MCF 10A (cell line): Measurements from ENCODE around the gene GRAMD2A. TPM values are rescaled to one million over a fixed set of nuclear protein-coding genes. Genes with fewer than 3 reads are reported as not detected.

ENCODE experiments used
- BruUV-seq: library from RNA; stranded (reverse); fragments of 400-500 nt; replicated peaks from 2 replicates; lab custom pipeline; 2021; lab: Mats Ljungman, UMichigan
- CTCF ChIA-PET: fragments of 300-600 bp; sonication (Branson Sonifier 250); formaldehyde crosslinking; extraction: SDS; loops from one replicate; lab custom pipeline; 2021; ENCODE audit warnings: antibody characterized with exemption, inconsistent platforms; lab: Yijun Ruan, JAX
- POLR2A ChIA-PET: fragments of 300-600, 350-650 bp; sonication (Branson Sonifier 250); formaldehyde crosslinking; extraction: SDS; loops from one replicate; lab custom pipeline; 2020; ENCODE audit warnings: antibody characterized with exemption, inconsistent platforms; lab: Yijun Ruan, JAX
- DNase-seq: peaks from one replicate; pipeline ENCODE4 v3.0.0-alpha.2; 2018; ENCODE audit not compliant: unreplicated experiment
- H3K27ac Mint-ChIP-seq: one replicate; pipeline ENCODE4 v1.8.0; 2022; ENCODE audit warnings: mild to moderate bottlenecking, low read depth, mixed read lengths; ENCODE audit not compliant: unreplicated experiment
- H3K27me3 Mint-ChIP-seq: one replicate; pipeline ENCODE4 v1.8.0; 2022; ENCODE audit warnings: mixed read lengths; ENCODE audit not compliant: insufficient read depth, unreplicated experiment
- H3K36me3 Mint-ChIP-seq: one replicate; pipeline ENCODE4 v1.8.0; 2022; ENCODE audit warnings: mild to moderate bottlenecking, moderate library complexity, mixed read lengths; ENCODE audit not compliant: insufficient read depth, unreplicated experiment
- H3K4me1 Mint-ChIP-seq: one replicate; pipeline ENCODE4 v1.8.0; 2022; ENCODE audit warnings: mixed read lengths; ENCODE audit not compliant: insufficient read depth, unreplicated experiment
- H3K4me3 Mint-ChIP-seq: one replicate; pipeline ENCODE4 v1.8.0; 2022; ENCODE audit warnings: mild to moderate bottlenecking, moderate library complexity, mixed read lengths; ENCODE audit not compliant: unreplicated experiment
- H3K9me3 Mint-ChIP-seq: one replicate; pipeline ENCODE4 v1.8.0; 2022; ENCODE audit warnings: mixed read lengths; ENCODE audit not compliant: unreplicated experiment
- CTCF ChIP-seq: fragments of 200-600 bp; IDR thresholded peaks from one replicate; pipeline ENCODE4 v1.8.0; 2022; ENCODE audit warnings: antibody characterized with exemption, mild to moderate bottlenecking; ENCODE audit not compliant: unreplicated experiment
- intact Hi-C: fragments of 100-400 bp; cut with micrococcal nuclease; formaldehyde crosslinking; loops from 2 replicates; pipeline ENCODE4 v1.14.1; 2022
- total RNA-seq: library from RNA; stranded (reverse); gene quantifications from 2 replicates; pipeline ENCODE4 v1.2.3, GENCODE V29; 2022

The GRAMD2A gene
- total RNA-seq, 1 experiment from 2014 or later: 0.93 TPM

GRCh38 chr15:72236381-72237003 lies 38.9 kb upstream of the GRAMD2A start:
- Mint-ChIP-seq H3K4me1 (peaks cover 25% of the 10 kb centered on the region), H3K27me3 (no peaks in the 10 kb centered on the region), H3K9me3 (no peaks in the 10 kb centered on the region), H3K4me3 (peak overlapping the region; percentile 61), H3K27ac (peak overlapping the region; percentile 89), H3K36me3 (peaks cover 3% of the 10 kb centered on the region)
- no peak for TF ChIP-seq CTCF
- no peak for DNase-seq
- intact Hi-C loops: loop anchor here (1.0 kb wide), 1 partner anchor 14 kb away; no protein-coding TSS in a partner anchor
- BruUV-seq: no TSS peak
- ChIA-PET CTCF (interaction anchor here (0.6 to 0.9 kb wide), 3 partner anchors 12 to 38 kb away, joined by 3 to 4 read pairs (median 4); no protein-coding TSS in a partner anchor), POLR2A (interaction anchor here (1.2 to 5.8 kb wide), 7 partner anchors 8 to 38 kb away, joined by 4 to 88 read pairs (median 7); partner anchors contain the start of gene PKM)

GRCh38 chr15:72235298-72235697 lies 37.7 kb upstream of the GRAMD2A start:
- intact Hi-C loops: no loop called here
- CTCF ChIA-PET: interaction anchor here (0.7 to 0.9 kb wide), 2 partner anchors 24 to 28 kb away, joined by 3 to 6 read pairs; no protein-coding TSS in a partner anchor
- TF ChIP-seq CTCF: no peak
- no peaks in the 10 kb centered on the region for H3K27me3 Mint-ChIP-seq
- no peak overlapping the region for H3K27ac Mint-ChIP-seq
- peaks cover 25% of the 10 kb centered on the region for H3K4me1 Mint-ChIP-seq
- H3K4me3 Mint-ChIP-seq: no peak overlapping the region
- no peaks in the 10 kb centered on the region for H3K36me3 Mint-ChIP-seq
- no peaks in the 10 kb centered on the region for H3K9me3 Mint-ChIP-seq
- no peak for DNase-seq
- BruUV-seq: no TSS peak
- POLR2A ChIA-PET: interaction anchor here (0.7 to 6.9 kb wide), 4 partner anchors 9 to 239 kb away, joined by 3 to 146 read pairs (median 3); partner anchors contain the start of gene ARIH1

- CTCF ChIA-PET: interaction anchor here (0.5 to 1.2 kb wide), 2 partner anchors 34 kb away, joined by 3 to 4 read pairs; no protein-coding TSS in a partner anchor
Observed at GRCh38 chr15:72233769-72234168, 36.2 kb upstream of the GRAMD2A start.

More at GRCh38 chr15:72233769-72234168, 36.2 kb upstream of the GRAMD2A start:
- Mint-ChIP-seq H3K4me3 (no peak overlapping the region), H3K27ac (no peak overlapping the region), H3K9me3 (no peaks in the 10 kb centered on the region), H3K4me1 (peaks cover 26% of the 10 kb centered on the region), H3K36me3 (peaks cover 1% of the 10 kb centered on the region), H3K27me3 (no peaks in the 10 kb centered on the region)
- POLR2A ChIA-PET: interaction anchor here (0.7 to 7.8 kb wide), 3 partner anchors 12 to 52 kb away, joined by 3 to 424 read pairs (median 146); partner anchors contain the start of gene GRAMD2A
- BruUV-seq: no TSS peak
- intact Hi-C loops: no loop called here
- DNase-seq: no peak
- no peak for TF ChIP-seq CTCF
